ENCODE results near the gene ARHGAP42.

ARHGAP42 gene

DNA sequence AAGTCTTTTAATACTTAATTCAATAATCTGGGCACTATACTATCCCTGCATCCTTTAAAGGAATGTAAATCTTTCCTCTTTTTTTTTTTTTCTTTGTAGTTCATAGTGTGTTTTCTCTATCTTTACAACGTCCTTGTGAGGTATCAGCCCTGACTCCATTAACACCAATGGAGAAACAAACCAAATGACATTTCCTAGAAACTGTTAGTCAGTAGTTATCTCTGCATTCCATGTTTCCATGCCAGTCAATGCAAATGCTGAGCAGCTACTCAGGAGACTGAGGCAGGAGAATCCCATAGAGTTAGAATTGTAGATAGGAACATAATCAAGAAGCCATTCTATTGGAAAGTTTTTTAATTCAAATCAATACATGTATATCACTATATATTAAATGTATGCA, 182.2 kb downstream of the ARHGAP42 start:
- no peak for TF ChIP-seq CSDC2 (CRISPR knock-in tag; IDR thresholded peaks at IDR 0.05)
- no peak for TF ChIP-seq RARB (CRISPR knock-in tag; IDR thresholded peaks at IDR 0.05)
- TF ChIP-seq, protein P1, sequence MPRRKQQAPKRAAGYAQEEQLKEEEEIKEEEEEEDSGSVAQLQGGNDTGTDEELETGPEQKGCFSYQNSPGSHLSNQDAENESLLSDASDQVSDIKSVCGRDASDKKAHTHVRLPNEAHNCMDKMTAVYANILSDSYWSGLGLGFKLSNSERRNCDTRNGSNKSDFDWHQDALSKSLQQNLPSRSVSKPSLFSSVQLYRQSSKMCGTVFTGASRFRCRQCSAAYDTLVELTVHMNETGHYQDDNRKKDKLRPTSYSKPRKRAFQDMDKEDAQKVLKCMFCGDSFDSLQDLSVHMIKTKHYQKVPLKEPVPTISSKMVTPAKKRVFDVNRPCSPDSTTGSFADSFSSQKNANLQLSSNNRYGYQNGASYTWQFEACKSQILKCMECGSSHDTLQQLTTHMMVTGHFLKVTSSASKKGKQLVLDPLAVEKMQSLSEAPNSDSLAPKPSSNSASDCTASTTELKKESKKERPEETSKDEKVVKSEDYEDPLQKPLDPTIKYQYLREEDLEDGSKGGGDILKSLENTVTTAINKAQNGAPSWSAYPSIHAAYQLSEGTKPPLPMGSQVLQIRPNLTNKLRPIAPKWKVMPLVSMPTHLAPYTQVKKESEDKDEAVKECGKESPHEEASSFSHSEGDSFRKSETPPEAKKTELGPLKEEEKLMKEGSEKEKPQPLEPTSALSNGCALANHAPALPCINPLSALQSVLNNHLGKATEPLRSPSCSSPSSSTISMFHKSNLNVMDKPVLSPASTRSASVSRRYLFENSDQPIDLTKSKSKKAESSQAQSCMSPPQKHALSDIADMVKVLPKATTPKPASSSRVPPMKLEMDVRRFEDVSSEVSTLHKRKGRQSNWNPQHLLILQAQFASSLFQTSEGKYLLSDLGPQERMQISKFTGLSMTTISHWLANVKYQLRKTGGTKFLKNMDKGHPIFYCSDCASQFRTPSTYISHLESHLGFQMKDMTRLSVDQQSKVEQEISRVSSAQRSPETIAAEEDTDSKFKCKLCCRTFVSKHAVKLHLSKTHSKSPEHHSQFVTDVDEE (CRISPR knock-in tag; IDR thresholded peaks at IDR 0.05): no peak
- no peak for TF ChIP-seq SNAI2 (CRISPR knock-in tag; IDR thresholded peaks at IDR 0.05)
- TF ChIP-seq TOX (CRISPR knock-in tag; IDR thresholded peaks at IDR 0.05; ENCODE audit: borderline replicate concordance): no peak
- no peak for TF ChIP-seq OSR1 (CRISPR knock-in tag; IDR thresholded peaks at IDR 0.05)
- TF ChIP-seq, protein P2, sequence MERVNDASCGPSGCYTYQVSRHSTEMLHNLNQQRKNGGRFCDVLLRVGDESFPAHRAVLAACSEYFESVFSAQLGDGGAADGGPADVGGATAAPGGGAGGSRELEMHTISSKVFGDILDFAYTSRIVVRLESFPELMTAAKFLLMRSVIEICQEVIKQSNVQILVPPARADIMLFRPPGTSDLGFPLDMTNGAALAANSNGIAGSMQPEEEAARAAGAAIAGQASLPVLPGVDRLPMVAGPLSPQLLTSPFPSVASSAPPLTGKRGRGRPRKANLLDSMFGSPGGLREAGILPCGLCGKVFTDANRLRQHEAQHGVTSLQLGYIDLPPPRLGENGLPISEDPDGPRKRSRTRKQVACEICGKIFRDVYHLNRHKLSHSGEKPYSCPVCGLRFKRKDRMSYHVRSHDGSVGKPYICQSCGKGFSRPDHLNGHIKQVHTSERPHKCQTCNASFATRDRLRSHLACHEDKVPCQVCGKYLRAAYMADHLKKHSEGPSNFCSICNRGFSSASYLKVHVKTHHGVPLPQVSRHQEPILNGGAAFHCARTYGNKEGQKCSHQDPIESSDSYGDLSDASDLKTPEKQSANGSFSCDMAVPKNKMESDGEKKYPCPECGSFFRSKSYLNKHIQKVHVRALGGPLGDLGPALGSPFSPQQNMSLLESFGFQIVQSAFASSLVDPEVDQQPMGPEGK (CRISPR knock-in tag; IDR thresholded peaks at IDR 0.05; ENCODE audit: borderline replicate concordance): no peak
- TF ChIP-seq BACH2 (CRISPR knock-in tag; IDR thresholded peaks at IDR 0.05; ENCODE audit: borderline replicate concordance): no peak
- no peak for TF ChIP-seq ZNF70 (CRISPR knock-in tag; IDR thresholded peaks at IDR 0.05)
- no peak for TF ChIP-seq ZFP3 (CRISPR knock-in tag; IDR thresholded peaks at IDR 0.05)
- TF ChIP-seq ZNF565 (CRISPR knock-in tag; conservative IDR thresholded peaks at IDR 0.05; ENCODE audit: low read depth): no peak
- TF ChIP-seq ARNTL (CRISPR knock-in tag; IDR thresholded peaks at IDR 0.05; ENCODE audit: borderline replicate concordance, low read depth): no peak
- no peak for TF ChIP-seq ZFP30 (CRISPR knock-in tag; IDR thresholded peaks at IDR 0.05)
- TF ChIP-seq, protein P3, sequence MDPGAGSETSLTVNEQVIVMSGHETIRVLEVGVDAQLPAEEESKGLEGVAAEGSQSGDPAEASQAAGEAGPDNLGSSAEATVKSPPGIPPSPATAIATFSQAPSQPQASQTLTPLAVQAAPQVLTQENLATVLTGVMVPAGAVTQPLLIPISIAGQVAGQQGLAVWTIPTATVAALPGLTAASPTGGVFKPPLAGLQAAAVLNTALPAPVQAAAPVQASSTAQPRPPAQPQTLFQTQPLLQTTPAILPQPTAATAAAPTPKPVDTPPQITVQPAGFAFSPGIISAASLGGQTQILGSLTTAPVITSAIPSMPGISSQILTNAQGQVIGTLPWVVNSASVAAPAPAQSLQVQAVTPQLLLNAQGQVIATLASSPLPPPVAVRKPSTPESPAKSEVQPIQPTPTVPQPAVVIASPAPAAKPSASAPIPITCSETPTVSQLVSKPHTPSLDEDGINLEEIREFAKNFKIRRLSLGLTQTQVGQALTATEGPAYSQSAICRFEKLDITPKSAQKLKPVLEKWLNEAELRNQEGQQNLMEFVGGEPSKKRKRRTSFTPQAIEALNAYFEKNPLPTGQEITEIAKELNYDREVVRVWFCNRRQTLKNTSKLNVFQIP (CRISPR knock-in tag; IDR thresholded peaks at IDR 0.05; ENCODE audit: borderline replicate concordance, low read depth): no peak
- no peak for TF ChIP-seq ZNF8 (CRISPR knock-in tag; IDR thresholded peaks at IDR 0.05)
- TF ChIP-seq GLIS3 (CRISPR knock-in tag; IDR thresholded peaks at IDR 0.05): no peak
- no peak for TF ChIP-seq TCF4 (CRISPR knock-in tag; IDR thresholded peaks at IDR 0.05; ENCODE audit: borderline replicate concordance)
- no peak for ATAC-seq

DNA sequence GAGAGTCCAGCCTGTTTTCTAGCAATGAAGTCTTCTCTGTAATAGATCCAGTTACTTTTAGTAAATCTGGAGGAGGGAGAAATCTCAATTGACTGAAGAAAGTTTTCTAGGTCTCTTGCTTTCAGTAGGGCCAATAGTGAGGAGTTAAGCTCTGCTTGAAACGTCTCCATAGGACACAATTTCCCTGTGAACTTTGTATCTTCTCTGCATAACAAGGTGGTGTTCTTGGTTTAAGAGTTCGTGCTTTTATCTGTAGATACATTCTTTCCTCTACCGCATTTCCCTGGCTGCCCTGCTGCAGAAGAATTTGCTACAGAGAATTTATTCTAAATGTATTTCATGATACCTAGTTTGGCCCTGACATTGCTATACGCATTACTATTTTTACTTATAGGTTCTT, 183.1 kb downstream of the ARHGAP42 start:
- no peak for ATAC-seq
- no peak for TF ChIP-seq ESRRG (CRISPR knock-in tag; IDR thresholded peaks at IDR 0.05)
- TF ChIP-seq OSR1 (CRISPR knock-in tag; IDR thresholded peaks at IDR 0.05): no peak
- no peak for TF ChIP-seq BACH2 (CRISPR knock-in tag; IDR thresholded peaks at IDR 0.05; ENCODE audit: borderline replicate concordance)
- TF ChIP-seq ARNTL (CRISPR knock-in tag; IDR thresholded peaks at IDR 0.05; ENCODE audit: borderline replicate concordance, low read depth): no peak
- TF ChIP-seq, protein P4, sequence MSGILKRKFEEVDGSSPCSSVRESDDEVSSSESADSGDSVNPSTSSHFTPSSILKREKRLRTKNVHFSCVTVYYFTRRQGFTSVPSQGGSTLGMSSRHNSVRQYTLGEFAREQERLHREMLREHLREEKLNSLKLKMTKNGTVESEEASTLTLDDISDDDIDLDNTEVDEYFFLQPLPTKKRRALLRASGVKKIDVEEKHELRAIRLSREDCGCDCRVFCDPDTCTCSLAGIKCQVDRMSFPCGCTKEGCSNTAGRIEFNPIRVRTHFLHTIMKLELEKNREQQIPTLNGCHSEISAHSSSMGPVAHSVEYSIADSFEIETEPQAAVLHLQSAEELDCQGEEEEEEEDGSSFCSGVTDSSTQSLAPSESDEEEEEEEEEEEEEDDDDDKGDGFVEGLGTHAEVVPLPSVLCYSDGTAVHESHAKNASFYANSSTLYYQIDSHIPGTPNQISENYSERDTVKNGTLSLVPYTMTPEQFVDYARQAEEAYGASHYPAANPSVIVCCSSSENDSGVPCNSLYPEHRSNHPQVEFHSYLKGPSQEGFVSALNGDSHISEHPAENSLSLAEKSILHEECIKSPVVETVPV (CRISPR knock-in tag; IDR thresholded peaks at IDR 0.05): no peak
- no peak for TF ChIP-seq GLIS3 (CRISPR knock-in tag; IDR thresholded peaks at IDR 0.05)
- no peak for TF ChIP-seq ZFP3 (CRISPR knock-in tag; IDR thresholded peaks at IDR 0.05)
- TF ChIP-seq CSDC2 (CRISPR knock-in tag; IDR thresholded peaks at IDR 0.05): no peak
- TF ChIP-seq, protein P2 (CRISPR knock-in tag; IDR thresholded peaks at IDR 0.05; ENCODE audit: borderline replicate concordance): no peak
- no peak for TF ChIP-seq ZNF565 (CRISPR knock-in tag; conservative IDR thresholded peaks at IDR 0.05; ENCODE audit: low read depth)
- TF ChIP-seq ZNF8 (CRISPR knock-in tag; IDR thresholded peaks at IDR 0.05): no peak
- no peak for TF ChIP-seq ZFP30 (CRISPR knock-in tag; IDR thresholded peaks at IDR 0.05)
- no peak for TF ChIP-seq ZNF70 (CRISPR knock-in tag; IDR thresholded peaks at IDR 0.05)
- no peak for TF ChIP-seq ZC3H10 (CRISPR knock-in tag; IDR thresholded peaks at IDR 0.05)
- TF ChIP-seq, protein P3 (CRISPR knock-in tag; IDR thresholded peaks at IDR 0.05; ENCODE audit: borderline replicate concordance, low read depth): no peak
- TF ChIP-seq PPARA (CRISPR knock-in tag; IDR thresholded peaks at IDR 0.05; ENCODE audit: borderline replicate concordance): no peak
- no peak for TF ChIP-seq RARB (CRISPR knock-in tag; IDR thresholded peaks at IDR 0.05)
- TF ChIP-seq TCF4 (CRISPR knock-in tag; IDR thresholded peaks at IDR 0.05; ENCODE audit: borderline replicate concordance): no peak
- no peak for TF ChIP-seq TOX (CRISPR knock-in tag; IDR thresholded peaks at IDR 0.05; ENCODE audit: borderline replicate concordance)
